HPDE6-E6E7 (cell line): ENCODE data around the gene GPR135.

ENCODE experiments used
- DNase-seq: peaks from one replicate; pipeline ENCODE4 v3.0.0; 2011; ENCODE audit warnings: missing footprints; ENCODE audit errors: extremely low spot score

GPR135 gene

DNA sequence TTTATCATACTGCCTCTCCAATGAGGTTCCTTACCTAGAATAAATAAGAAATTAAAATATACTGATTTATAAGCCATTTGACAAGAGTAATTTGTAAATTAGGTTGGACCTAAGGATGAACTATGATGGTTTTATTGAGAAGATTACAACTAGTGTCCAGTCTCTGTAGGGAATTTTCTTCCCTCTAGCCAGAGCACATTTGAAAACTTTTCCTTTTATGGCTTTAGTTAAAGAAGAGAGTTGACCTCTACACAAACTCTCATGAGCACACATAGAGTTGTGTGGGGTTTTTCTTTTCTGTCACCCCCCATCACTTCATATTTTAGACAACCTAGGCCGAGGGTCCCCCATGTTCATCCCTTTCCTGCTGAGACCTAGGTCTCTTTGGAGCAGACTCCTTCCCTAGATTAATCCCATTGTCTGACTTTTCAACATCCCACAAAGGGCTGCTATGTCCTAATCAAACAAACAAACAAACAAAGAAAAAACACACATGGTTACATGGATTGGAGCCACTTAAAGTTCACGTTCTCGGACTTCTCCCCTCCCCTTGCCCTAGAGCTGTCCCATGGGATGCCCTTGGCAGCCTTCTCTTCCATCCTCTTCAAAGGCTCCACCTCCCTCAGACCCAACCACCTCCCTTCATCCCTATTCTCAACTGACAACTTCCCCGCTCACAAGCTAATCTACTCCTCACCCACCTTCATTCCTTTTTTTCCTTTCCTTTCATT, 40.7 kb downstream of the GPR135 start:
- DNase-seq = no peak

DNA sequence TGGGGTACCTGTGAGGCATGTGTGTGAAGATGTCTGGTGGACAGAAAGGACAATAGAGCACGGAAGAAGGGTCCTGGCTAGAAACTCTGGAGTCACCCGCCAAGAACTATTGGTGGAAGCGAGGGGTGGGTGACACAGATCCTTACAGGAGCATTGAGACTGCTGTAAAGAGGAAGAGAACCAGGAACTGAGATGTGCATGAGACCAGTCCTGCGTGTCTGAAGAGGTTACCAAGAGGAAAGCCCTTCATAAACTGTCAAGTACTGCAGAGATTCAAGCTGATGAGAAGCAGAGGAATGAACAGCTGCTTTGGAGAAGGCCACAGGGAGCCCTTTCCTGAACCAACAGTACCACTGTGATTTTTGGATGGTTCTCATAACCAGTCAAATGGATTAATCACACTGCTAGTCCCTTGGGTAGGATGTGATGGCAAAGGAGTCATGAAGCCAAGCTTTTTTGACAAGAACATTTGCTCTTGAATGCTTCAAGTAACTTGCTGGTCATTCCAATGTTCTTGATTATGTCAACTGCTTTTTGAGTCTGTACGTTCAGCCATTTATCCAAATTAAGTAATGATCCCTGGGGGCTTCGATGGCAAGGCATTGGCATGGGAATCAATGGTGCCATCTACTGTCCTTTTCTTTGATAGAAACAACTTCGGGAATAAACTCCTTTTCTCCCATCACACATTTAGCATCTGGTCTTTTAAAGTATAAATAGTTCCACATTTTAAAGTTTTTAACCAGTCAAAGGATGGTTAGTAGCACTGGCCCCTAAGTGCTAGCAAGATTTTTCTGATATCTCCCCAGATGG, 42.9 kb downstream of the GPR135 start:
- DNase-seq = no peak

DNA sequence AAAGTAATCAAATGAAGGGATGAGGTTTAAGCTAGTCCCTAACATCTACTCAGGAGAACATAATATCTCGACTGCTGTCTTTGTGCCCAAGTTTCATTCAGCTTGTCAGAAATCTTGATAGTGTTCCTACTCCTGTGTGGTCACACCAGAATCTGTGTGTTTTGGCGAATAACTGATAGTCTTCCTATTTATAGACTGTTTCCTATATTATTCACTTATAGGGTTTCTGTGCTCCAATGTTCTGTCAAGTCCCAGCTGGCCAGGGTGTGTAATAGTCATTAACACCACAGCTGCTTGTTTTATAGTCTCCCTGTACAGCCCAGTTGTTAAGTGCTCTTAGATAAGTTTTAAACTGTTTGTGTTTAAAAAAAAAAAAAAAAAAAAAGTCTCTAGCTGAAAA, 45.9 kb downstream of the GPR135 start:
- DNase-seq = no peak

DNA sequence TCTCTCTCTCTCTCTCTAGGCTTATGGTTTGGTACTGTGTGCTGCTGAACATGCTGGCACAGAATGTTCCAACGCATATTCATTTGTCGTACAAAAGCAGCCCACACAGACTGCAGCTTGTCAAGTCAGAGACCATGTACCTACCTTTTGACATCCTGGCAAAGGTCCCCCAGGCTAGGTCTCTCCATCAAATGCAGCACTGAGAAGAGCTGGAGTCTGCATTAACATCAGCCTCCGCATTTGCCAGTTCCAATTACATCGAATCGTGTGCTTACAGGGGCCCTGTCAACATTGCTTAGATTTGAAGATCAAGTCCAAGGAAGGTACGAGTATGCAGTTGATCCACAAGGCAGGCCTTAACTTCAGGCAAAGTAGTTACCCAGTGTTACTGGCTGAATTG, 47.9 kb downstream of the GPR135 start:
- DNase-seq = no peak

DNA sequence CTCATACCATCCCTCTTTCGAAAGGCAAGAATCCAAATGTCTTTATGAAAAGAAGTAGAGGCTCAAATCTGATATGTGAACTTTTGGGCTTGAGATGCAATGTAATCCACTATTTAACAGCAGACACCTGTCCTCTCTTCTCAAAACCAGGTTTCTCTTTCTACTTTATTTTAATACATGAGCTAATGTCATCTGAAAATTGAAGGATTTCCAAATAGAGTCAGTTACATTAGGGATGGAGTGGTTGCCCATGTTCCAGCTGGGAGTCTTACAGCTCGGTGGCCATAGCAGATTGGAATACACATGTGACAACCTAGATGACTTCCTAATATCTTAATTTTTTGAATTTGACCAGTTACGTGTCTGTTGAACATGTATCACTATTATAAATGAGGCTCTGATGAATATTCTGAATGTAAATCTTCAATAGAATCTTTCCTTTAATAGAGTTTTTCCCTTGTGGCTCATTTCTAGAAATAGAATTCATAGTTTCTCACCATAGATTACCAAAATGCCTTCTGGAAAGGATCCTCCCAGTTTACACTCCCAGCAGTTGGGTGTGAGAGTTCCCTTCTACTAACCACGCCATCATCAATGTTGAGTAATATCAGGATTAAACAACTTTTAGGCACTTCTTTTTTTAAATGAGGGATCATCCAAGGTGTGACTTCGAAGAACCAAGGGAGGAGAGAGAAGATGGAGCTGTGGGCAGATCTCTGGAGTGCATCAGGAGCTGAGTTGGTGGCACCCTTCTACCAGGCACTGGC, 49.2 kb downstream of the GPR135 start:
- no peak for DNase-seq
